B cell (primary cell): ENCODE results near the gene VTI1A. TPM values are rescaled to one million over a fixed set of nuclear protein-coding genes. Genes with fewer than 3 reads are reported as not detected.

Experiments used
- ATAC-seq: fragments of 200-7000 bp; cut with Tn5 transposase; one replicate; pipeline ENCODE4 v1.10.0; 2021; ENCODE audit warnings: low read depth, mild to moderate bottlenecking, moderate number of reproducible peaks, moderate library complexity
- CTCF ChIA-PET: fragments of 350-600 bp; sonication (Branson Sonifier 250); formaldehyde crosslinking; loops from one replicate; lab custom pipeline; 2021; ENCODE audit warnings: antibody characterized with exemption, inconsistent platforms; lab: Charles Lee
- POLR2A ChIA-PET: fragments of 350-600 bp; sonication (Branson Sonifier 250); formaldehyde crosslinking; loops from one replicate; lab custom pipeline; 2021; ENCODE audit warnings: antibody characterized with exemption; lab: Charles Lee
- DNase-seq: peaks from one replicate; pipeline ENCODE4 v3.0.0; 2013
- H2AFZ ChIP-seq: 2 replicates; pipeline ENCODE4 v1.6.1; 2012; ENCODE audit warnings: mild to moderate bottlenecking, low read depth, low read length; ENCODE audit not compliant: insufficient read depth, poor library complexity, severe bottlenecking
- H3K27ac ChIP-seq, 2 donors: 1 replicate in 1 of 2; 2 replicates in 1 of 2; pipeline ENCODE4 v1.5.1; 2012 to 2013; ENCODE audit warnings: low read length in 2 of 2, mild to moderate bottlenecking in 2 of 2, moderate library complexity in 1 of 2
- H3K27me3 ChIP-seq, 4 experiments: fragments of 200-600 bp in 1 of 4; sonication (generic) in 1 of 4; replicated peaks in 1 of 4; 1 replicate in 2 of 4; 2 replicates in 2 of 4; pipeline versions ENCODE4 v1.6.1 to v1.7.0; 2013 to 2016; ENCODE audit warnings: low read length in 3 of 4, mild to moderate bottlenecking in 2 of 4, mixed read lengths in 1 of 4, moderate library complexity in 1 of 4; ENCODE audit not compliant: insufficient read depth in 4 of 4, control insufficient read depth in 3 of 4; ENCODE audit errors: control extremely low read depth in 1 of 4
- H3K36me3 ChIP-seq, 2 experiments: replicated peaks in 1 of 2; 1 replicate in 1 of 2; 2 replicates in 1 of 2; pipeline versions ENCODE4 v1.6.1 to v1.7.1; 2013; ENCODE audit warnings: low read length in 1 of 2; ENCODE audit not compliant: insufficient read depth in 2 of 2, control insufficient read depth in 1 of 2; ENCODE audit errors: control extremely low read depth in 1 of 2, extremely low read depth in 1 of 2
- H3K4me1 ChIP-seq, 2 donors: fragments of 200-600 bp in 1 of 2; sonication (generic) in 1 of 2; 1 replicate in 1 of 2; 2 replicates in 1 of 2; pipeline versions ENCODE4 v1.5.1 to v1.6.1; 2013 to 2017; ENCODE audit warnings: low read length in 2 of 2; ENCODE audit not compliant: control insufficient read depth in 2 of 2, insufficient read depth in 2 of 2
- H3K4me2 ChIP-seq: replicated peaks from 2 replicates; pipeline ENCODE3; 2012; ENCODE audit warnings: mild to moderate bottlenecking, low read depth, low read length; ENCODE audit not compliant: poor library complexity, severe bottlenecking
- H3K4me3 ChIP-seq, 5 experiments: fragments of 200-600 bp in 1 of 5; sonication (generic) in 1 of 5; 1 replicate in 3 of 5; 2 replicates in 2 of 5; pipeline versions ENCODE4 v1.5.1 to v1.7.0; 2011 to 2016; ENCODE audit warnings: low read length in 4 of 5, mild to moderate bottlenecking in 4 of 5, low read depth in 2 of 5, control low read depth in 1 of 5, moderate library complexity in 1 of 5; ENCODE audit not compliant: insufficient read depth in 1 of 5; ENCODE audit errors: control extremely low read depth in 1 of 5, extremely low read depth in 1 of 5
- H3K79me2 ChIP-seq: fragments of 200-600 bp; sonication (generic); one replicate; pipeline ENCODE4 v1.6.0; 2016; ENCODE audit warnings: low read length; ENCODE audit not compliant: control insufficient read depth, insufficient read depth
- H3K9ac ChIP-seq: fragments of 200-600 bp; sonication (generic); 2 replicates; pipeline ENCODE4 v1.6.1; 2017; ENCODE audit warnings: mild to moderate bottlenecking, low read length, moderate library complexity
- H3K9me3 ChIP-seq, 3 donors: one replicate each; pipeline versions ENCODE4 v1.6.1 to v1.7.1; 2013; ENCODE audit warnings: low read length in 2 of 3; ENCODE audit not compliant: control insufficient read depth in 2 of 3, insufficient read depth in 1 of 3; ENCODE audit errors: control extremely low read depth in 1 of 3
- H4K20me1 ChIP-seq: 2 replicates; pipeline ENCODE4 v1.6.0; 2012; ENCODE audit warnings: mild to moderate bottlenecking, low read length; ENCODE audit not compliant: insufficient read depth, control insufficient read depth, poor library complexity, severe bottlenecking
- H3K27ac Mint-ChIP-seq: one replicate; pipeline ENCODE4 v1.8.0; 2021; ENCODE audit warnings: mixed read lengths
- H3K27me3 Mint-ChIP-seq: one replicate; pipeline ENCODE4 v1.8.0; 2021; ENCODE audit warnings: mixed read lengths
- H3K4me1 Mint-ChIP-seq: one replicate; pipeline ENCODE4 v1.8.0; 2021; ENCODE audit warnings: mixed read lengths
- H3K4me3 Mint-ChIP-seq: one replicate; pipeline ENCODE4 v1.8.0; 2021; ENCODE audit warnings: mixed read lengths
- H3K9me3 Mint-ChIP-seq: one replicate; pipeline ENCODE4 v1.8.0; 2022; ENCODE audit warnings: mixed read lengths; ENCODE audit not compliant: insufficient read depth
- CTCF ChIP-seq: fragments of 200-600 bp; IDR thresholded peaks from one replicate; pipeline ENCODE4 v1.8.0; 2022; ENCODE audit warnings: antibody characterized with exemption, mild to moderate bottlenecking
- EZH2 ChIP-seq: IDR thresholded peaks from 2 replicates; pipeline ENCODE4 v1.6.1; 2012; ENCODE audit warnings: borderline replicate concordance, low read depth, mild to moderate bottlenecking, moderate library complexity, low read length; ENCODE audit not compliant: insufficient read depth, poor library complexity, severe bottlenecking
- WGBS: methylation state at CpG from one replicate; pipeline ENCODE4 v1.1.5; 2013; ENCODE audit warnings: missing lambda C conversion rate; ENCODE audit not compliant: insufficient coverage; 5-methylcytosine and 5-hydroxymethylcytosine counted together
- intact Hi-C: fragments of 100-400 bp; cut with micrococcal nuclease; formaldehyde crosslinking; loops from one replicate; pipeline ENCODE4 v1.10.0; 2022
- polyA plus RNA-seq: library from polyadenylated mRNA; depleted of rRNA; stranded (reverse); fragments of >200 nt; gene quantifications from 2 replicates; pipeline ENCODE4 v1.2.3, GENCODE V29; 2012
- total RNA-seq, 2 donors: library from RNA; stranded (reverse); fragments of 120-200 nt in 1 of 2; gene quantifications; 1 replicate in 1 of 2; 2 replicates in 1 of 2; pipeline versions ENCODE4 v1.2.3 to v1.2.4, GENCODE V29; 2013 to 2022

The VTI1A gene
- total and polyA plus RNA-seq, 2 donors (not counting 1 experiment from before 2014, with no cell fraction given), result 20.0 to 84.1 TPM

- Histone ChIP-seq H3K9me3 (peaks cover 0 to 22% (median 5%) of the 10 kb centered on the region in 3 donors), H3K79me2 (no peaks in the 10 kb centered on the region), H3K4me3 (no peak overlapping the region), H3K4me2 (no peak overlapping the region), H3K4me1 (peaks cover 9 to 12% of the 10 kb centered on the region in 2 donors), H2AFZ (no peak overlapping the region), H3K9ac (no peak overlapping the region), H3K27ac (no peak overlapping the region), H3K27me3 (no peaks in the 10 kb centered on the region), H3K36me3 (no peaks in the 10 kb centered on the region), H4K20me1 (no peaks in the 10 kb centered on the region)
- no CpG with 5 or more reads among the region's 2 CpGs for WGBS
- peaks cover 8% of the 10 kb centered on the region for H3K9me3 Mint-ChIP-seq
- CTCF ChIA-PET, result no interaction called here
- no peak overlapping the region for H3K27ac Mint-ChIP-seq
- H3K4me1 Mint-ChIP-seq, result peaks cover 14% of the 10 kb centered on the region
- POLR2A ChIA-PET, result no interaction called here
- no peak overlapping the region for H3K4me3 Mint-ChIP-seq
- intact Hi-C loops, result no loop called here
- DNase-seq, result no peak
- no peak for ATAC-seq
- H3K27me3 Mint-ChIP-seq, result no peaks in the 10 kb centered on the region
- no peak for TF ChIP-seq EZH2
- TF ChIP-seq CTCF, result no peak
Measured at GRCh38 chr10:112848228-112848627, 401.2 kb downstream of the VTI1A start.

- CTCF ChIA-PET, result no interaction called here
- Histone ChIP-seq H2AFZ (no peak overlapping the region), H3K27ac (no peak overlapping the region), H3K79me2 (no peaks in the 10 kb centered on the region), H3K4me3 (no peak overlapping the region), H3K36me3 (no peaks in the 10 kb centered on the region), H3K4me1 (peaks cover 9 to 12% of the 10 kb centered on the region in 2 donors), H3K9ac (no peak overlapping the region), H4K20me1 (no peaks in the 10 kb centered on the region), H3K27me3 (no peaks in the 10 kb centered on the region), H3K4me2 (no peak overlapping the region), H3K9me3 (peaks cover 0 to 22% (median 5%) of the 10 kb centered on the region in 3 donors)
- intact Hi-C loops, result no loop called here
- no peak overlapping the region for H3K4me3 Mint-ChIP-seq
- H3K27ac Mint-ChIP-seq, result no peak overlapping the region
- WGBS, result 90% methylated on average over 3 of the region's 3 CpGs
- no peak for TF ChIP-seq EZH2
- no peak for TF ChIP-seq CTCF
- POLR2A ChIA-PET, result no interaction called here
- peaks cover 8% of the 10 kb centered on the region for H3K9me3 Mint-ChIP-seq
- DNase-seq, result no peak
- H3K4me1 Mint-ChIP-seq, result peaks cover 14% of the 10 kb centered on the region
- no peak for ATAC-seq
- H3K27me3 Mint-ChIP-seq, result no peaks in the 10 kb centered on the region
Measured at GRCh38 chr10:112848868-112849430, 401.9 kb downstream of the VTI1A start.
